Activated T-cell treated with anti-CD3 and anti-CD28 coated beads, Interleukin-2, amount 50 U/mL, for 24 hours (primary cell): Measurements from ENCODE around the gene ZFAND2B.

Experiments
- DNase-seq: peaks from one replicate; pipeline ENCODE4 v3.0.0-alpha.2; 2020
- H3K27ac Mint-ChIP-seq: 2 replicates; pipeline ENCODE4 v1.8.0; 2020; ENCODE audit warnings: mild to moderate bottlenecking, mixed read lengths
- H3K27me3 Mint-ChIP-seq: 2 replicates; pipeline ENCODE4 v1.8.0; 2020; ENCODE audit warnings: mixed read lengths
- H3K36me3 Mint-ChIP-seq: 2 replicates; pipeline ENCODE4 v1.8.0; 2020; ENCODE audit warnings: low read depth, mixed read lengths
- H3K4me1 Mint-ChIP-seq: 2 replicates; pipeline ENCODE4 v1.8.0; 2020; ENCODE audit warnings: low read depth, mixed read lengths
- H3K4me3 Mint-ChIP-seq: 2 replicates; pipeline ENCODE4 v1.8.0; 2020; ENCODE audit warnings: mild to moderate bottlenecking, moderate library complexity, mixed read lengths
- H3K9me3 Mint-ChIP-seq: 2 replicates; pipeline ENCODE4 v1.8.0; 2020; ENCODE audit warnings: mixed read lengths

Gene ZFAND2B

GRCh38 chr2:219206328-219207133 is at the start of gene ZFAND2B:
Gene ZFAND2B, plus strand, starts transcription at chr2:219206782. Its CDS starts 206 bp downstream, at chr2:219206988.
- Mint-ChIP-seq H3K27ac (peak within 1 kb of the TSS; percentile 98), H3K4me1 (peaks cover 46% of the 10 kb centered on the region), H3K9me3 (peaks cover 6% of the 10 kb centered on the region), H3K27me3 (no peaks in the 10 kb centered on the region), H3K4me3 (peak within 1 kb of the TSS; percentile 92), H3K36me3 (peaks cover 47% of the 10 kb centered on the region)
- peak; percentile 97 for DNase-seq

- H3K9me3 Mint-ChIP-seq, result no peaks in the 10 kb centered on the region
- no peak overlapping the region for H3K27ac Mint-ChIP-seq
- H3K4me1 Mint-ChIP-seq, result peaks cover 22% of the 10 kb centered on the region
- DNase-seq, result no peak
- H3K27me3 Mint-ChIP-seq, result no peaks in the 10 kb centered on the region
- H3K36me3 Mint-ChIP-seq, result peaks cover 37% of the 10 kb centered on the region
- no peak overlapping the region for H3K4me3 Mint-ChIP-seq
Observed at GRCh38 chr2:219157396-219157795, 49.2 kb upstream of the ZFAND2B start.

- Mint-ChIP-seq H3K4me3 (no peak overlapping the region), H3K4me1 (peaks cover 22% of the 10 kb centered on the region), H3K9me3 (no peaks in the 10 kb centered on the region), H3K27me3 (no peaks in the 10 kb centered on the region), H3K36me3 (peaks cover 33% of the 10 kb centered on the region), H3K27ac (no peak overlapping the region)
- no peak for DNase-seq
Observed at GRCh38 chr2:219158025-219158424, 48.6 kb upstream of the ZFAND2B start.

- Mint-ChIP-seq H3K27me3 (no peaks in the 10 kb centered on the region), H3K36me3 (peaks cover 28% of the 10 kb centered on the region), H3K9me3 (no peaks in the 10 kb centered on the region), H3K4me1 (peaks cover 22% of the 10 kb centered on the region), H3K27ac (no peak overlapping the region), H3K4me3 (no peak overlapping the region)
- DNase-seq, result no peak
Observed at GRCh38 chr2:219158586-219158985, 48.0 kb upstream of the ZFAND2B start.

GRCh38 chr2:219159771-219160185 is 46.8 kb upstream of the ZFAND2B start:
- Mint-ChIP-seq H3K27ac (peak overlapping the region; percentile 97), H3K9me3 (no peaks in the 10 kb centered on the region), H3K36me3 (peaks cover 25% of the 10 kb centered on the region), H3K27me3 (no peaks in the 10 kb centered on the region), H3K4me3 (peak overlapping the region; percentile 83), H3K4me1 (peaks cover 22% of the 10 kb centered on the region)
- no peak for DNase-seq

- H3K4me1 Mint-ChIP-seq, result peaks cover 22% of the 10 kb centered on the region
- peak within 1 kb of the TSS; percentile 83 for H3K4me3 Mint-ChIP-seq
- DNase-seq, result peak; percentile 98
- no peaks in the 10 kb centered on the region for H3K27me3 Mint-ChIP-seq
- H3K27ac Mint-ChIP-seq, result peak within 1 kb of the TSS; percentile 97
- H3K36me3 Mint-ChIP-seq, result peaks cover 25% of the 10 kb centered on the region
- H3K9me3 Mint-ChIP-seq, result no peaks in the 10 kb centered on the region
Observed at GRCh38 chr2:219160186-219161017, 46.2 kb upstream of the ZFAND2B start, which contains the start of gene NHEJ1. Gene NHEJ1, minus strand, starts transcription at chr2:219160815. Its CDS starts 2,453 bp downstream, at chr2:219158362.

- Mint-ChIP-seq H3K9me3 (no peaks in the 10 kb centered on the region), H3K4me1 (peaks cover 22% of the 10 kb centered on the region), H3K27ac (peak overlapping the region; percentile 97), H3K36me3 (peaks cover 28% of the 10 kb centered on the region), H3K4me3 (peak overlapping the region; percentile 83), H3K27me3 (no peaks in the 10 kb centered on the region)
- no peak for DNase-seq
Observed at GRCh38 chr2:219161097-219161496, 45.5 kb upstream of the ZFAND2B start.

- Mint-ChIP-seq H3K4me3 (no peak overlapping the region), H3K27ac (no peak overlapping the region), H3K36me3 (peaks cover 12% of the 10 kb centered on the region)
Observed at GRCh38 chr2:219163156-219163555, 43.4 kb upstream of the ZFAND2B start.

GRCh38 chr2:219165058-219165911 is 41.3 kb upstream of the ZFAND2B start:
- Mint-ChIP-seq H3K36me3 (peaks cover 10% of the 10 kb centered on the region), H3K27ac (no peak overlapping the region), H3K9me3 (no peaks in the 10 kb centered on the region), H3K27me3 (no peaks in the 10 kb centered on the region), H3K4me3 (no peak overlapping the region), H3K4me1 (peaks cover 18% of the 10 kb centered on the region)
- DNase-seq, result no peak

More at GRCh38 chr2:219163156-219163555, 43.4 kb upstream of the ZFAND2B start:
- Mint-ChIP-seq H3K4me1 (peaks cover 22% of the 10 kb centered on the region), H3K27me3 (no peaks in the 10 kb centered on the region), H3K9me3 (no peaks in the 10 kb centered on the region)
- DNase-seq, result no peak

- Mint-ChIP-seq H3K4me3 (no peak overlapping the region), H3K4me1 (peaks cover 22% of the 10 kb centered on the region), H3K27me3 (no peaks in the 10 kb centered on the region), H3K9me3 (no peaks in the 10 kb centered on the region), H3K27ac (no peak overlapping the region), H3K36me3 (peaks cover 32% of the 10 kb centered on the region)
- DNase-seq, result no peak
Observed at GRCh38 chr2:219167997-219168396, 38.6 kb upstream of the ZFAND2B start.

GRCh38 chr2:219168526-219168925 is 38.1 kb upstream of the ZFAND2B start:
- Mint-ChIP-seq H3K27me3 (no peaks in the 10 kb centered on the region), H3K4me3 (no peak overlapping the region), H3K4me1 (peaks cover 22% of the 10 kb centered on the region), H3K36me3 (peaks cover 36% of the 10 kb centered on the region), H3K9me3 (no peaks in the 10 kb centered on the region), H3K27ac (no peak overlapping the region)
- DNase-seq, result no peak

- peaks cover 38% of the 10 kb centered on the region for H3K36me3 Mint-ChIP-seq
- H3K9me3 Mint-ChIP-seq, result no peaks in the 10 kb centered on the region
- H3K4me3 Mint-ChIP-seq, result no peak overlapping the region
- peaks cover 23% of the 10 kb centered on the region for H3K4me1 Mint-ChIP-seq
- no peak for DNase-seq
- no peak overlapping the region for H3K27ac Mint-ChIP-seq
- no peaks in the 10 kb centered on the region for H3K27me3 Mint-ChIP-seq
Observed at GRCh38 chr2:219168932-219169331, 37.6 kb upstream of the ZFAND2B start.

GRCh38 chr2:219169930-219170654 is 36.5 kb upstream of the ZFAND2B start, which contains the start of gene SLC23A3:
Gene SLC23A3, minus strand, starts transcription at chr2:219170029. Its CDS starts 45 bp downstream, at chr2:219169984.
- H3K27ac Mint-ChIP-seq, result peak within 1 kb of the TSS; percentile 59

More at GRCh38 chr2:219169930-219170654, 36.5 kb upstream of the ZFAND2B start, which contains the start of gene SLC23A3:
- peaks cover 35% of the 10 kb centered on the region for H3K4me1 Mint-ChIP-seq
- DNase-seq, result no peak
- H3K27me3 Mint-ChIP-seq, result no peaks in the 10 kb centered on the region
- no peaks in the 10 kb centered on the region for H3K9me3 Mint-ChIP-seq
- peaks cover 48% of the 10 kb centered on the region for H3K36me3 Mint-ChIP-seq
- H3K4me3 Mint-ChIP-seq, result no peak within 1 kb of the TSS
